Measurements from ENCODE around the gene PRR29.

DNA sequence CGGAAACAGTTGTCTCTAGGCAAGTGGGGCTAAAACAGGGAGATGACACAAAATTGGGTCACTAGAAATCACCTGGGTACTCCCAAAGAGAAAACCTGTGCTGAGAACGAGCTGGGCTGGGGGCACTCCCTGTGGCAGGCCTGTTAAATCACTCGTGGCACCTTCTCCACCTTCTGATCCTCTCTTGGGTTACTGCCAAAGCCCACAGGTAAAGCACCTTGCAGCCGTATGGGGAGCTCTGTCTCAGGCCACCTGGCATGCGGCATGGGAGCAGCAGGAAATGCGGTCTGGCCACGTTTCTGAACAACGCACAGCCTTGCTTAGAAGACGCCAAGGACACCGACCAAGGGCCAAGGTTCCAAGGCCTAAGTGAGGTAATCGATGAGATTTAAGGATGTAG is 43.8 kb downstream of the PRR29 start:
- no peak for TF ChIP-seq POLR2A (IDR thresholded peaks at IDR 0.05)
- TF ChIP-seq, protein P1, sequence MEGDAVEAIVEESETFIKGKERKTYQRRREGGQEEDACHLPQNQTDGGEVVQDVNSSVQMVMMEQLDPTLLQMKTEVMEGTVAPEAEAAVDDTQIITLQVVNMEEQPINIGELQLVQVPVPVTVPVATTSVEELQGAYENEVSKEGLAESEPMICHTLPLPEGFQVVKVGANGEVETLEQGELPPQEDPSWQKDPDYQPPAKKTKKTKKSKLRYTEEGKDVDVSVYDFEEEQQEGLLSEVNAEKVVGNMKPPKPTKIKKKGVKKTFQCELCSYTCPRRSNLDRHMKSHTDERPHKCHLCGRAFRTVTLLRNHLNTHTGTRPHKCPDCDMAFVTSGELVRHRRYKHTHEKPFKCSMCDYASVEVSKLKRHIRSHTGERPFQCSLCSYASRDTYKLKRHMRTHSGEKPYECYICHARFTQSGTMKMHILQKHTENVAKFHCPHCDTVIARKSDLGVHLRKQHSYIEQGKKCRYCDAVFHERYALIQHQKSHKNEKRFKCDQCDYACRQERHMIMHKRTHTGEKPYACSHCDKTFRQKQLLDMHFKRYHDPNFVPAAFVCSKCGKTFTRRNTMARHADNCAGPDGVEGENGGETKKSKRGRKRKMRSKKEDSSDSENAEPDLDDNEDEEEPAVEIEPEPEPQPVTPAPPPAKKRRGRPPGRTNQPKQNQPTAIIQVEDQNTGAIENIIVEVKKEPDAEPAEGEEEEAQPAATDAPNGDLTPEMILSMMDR (IDR thresholded peaks at IDR 0.05), result no peak
